GM12892 (cell line): ENCODE results near the gene CCDC90B.

Source experiments
- POLR2A ChIP-seq: IDR thresholded peaks from 2 replicates; pipeline ENCODE4 v1.6.1; 2011; ENCODE audit warnings: low read depth, low read length, control low read depth
- POLR2AphosphoS5 ChIP-seq: IDR thresholded peaks from 2 replicates; pipeline ENCODE4 v1.6.1; 2011; ENCODE audit warnings: low read depth, low read length, control low read depth
- TAF1 ChIP-seq: IDR thresholded peaks from 2 replicates; pipeline ENCODE4 v1.6.1; 2011; ENCODE audit warnings: low read depth, mild to moderate bottlenecking, control low read depth, low read length, borderline replicate concordance

DNA sequence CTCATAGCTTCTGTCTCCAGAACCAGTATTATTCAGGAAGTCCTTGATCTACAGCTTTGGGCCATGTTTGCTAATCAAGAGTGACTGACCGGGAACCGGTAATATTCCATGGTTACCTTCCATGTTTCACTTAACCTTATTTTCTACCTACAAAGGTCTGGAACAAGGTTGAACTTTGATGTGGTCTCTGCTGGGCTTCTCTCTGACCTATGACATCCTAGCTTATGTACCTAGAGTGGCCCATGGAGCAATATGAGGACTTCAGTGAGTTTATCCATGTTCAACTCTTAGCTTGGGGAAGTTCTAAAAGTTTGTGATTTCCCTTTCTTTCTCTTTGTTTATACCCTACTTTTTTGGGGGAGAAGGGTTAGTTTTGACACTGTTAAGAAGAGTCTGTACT is 33.2 kb downstream of the CCDC90B start:
- TF ChIP-seq TAF1 (no peak), POLR2A (no peak), POLR2AphosphoS5 (no peak)
